HG03460 (cell line): Measurements from ENCODE around the gene CFAP61.
"Not testable (repeated sequence)": the region's sequence is repeated elsewhere in the genome, so short reads cannot be mapped to it uniquely, and the experiment has no call there.

Experiments used
- ATAC-seq: cut with Tn5 transposase; IDR thresholded peaks from one replicate; pipeline ENCODE4 v1.9.1; 2021; ENCODE audit not compliant: unreplicated experiment

The CFAP61 gene

GRCh38 chr20:20226554-20226953 lies 174.2 kb downstream of the CFAP61 start:
- ATAC-seq, result no peak

GRCh38 chr20:20227013-20227571 lies 174.8 kb downstream of the CFAP61 start:
- no peak for ATAC-seq

GRCh38 chr20:20228351-20228750 lies 176.0 kb downstream of the CFAP61 start:
- ATAC-seq, result no peak

GRCh38 chr20:20229595-20229994 lies 177.3 kb downstream of the CFAP61 start:
- no peak for ATAC-seq

- ATAC-seq, result no peak
These were observed 178.4 kb downstream of the CFAP61 start for GRCh38 chr20:20230741-20231140.

GRCh38 chr20:20231528-20232298 lies 179.4 kb downstream of the CFAP61 start:
- no peak for ATAC-seq

- ATAC-seq, result peak; percentile 38
These were observed 180.7 kb downstream of the CFAP61 start for GRCh38 chr20:20233041-20233514.

- ATAC-seq, result no peak
These were observed 183.3 kb downstream of the CFAP61 start for GRCh38 chr20:20235681-20236080.

GRCh38 chr20:20237093-20237959 lies 185.0 kb downstream of the CFAP61 start:
- ATAC-seq, result no peak

- ATAC-seq, result no peak
These were observed 189.6 kb downstream of the CFAP61 start for GRCh38 chr20:20241976-20242375.

- not testable (repeated sequence) for ATAC-seq
These were observed 192.1 kb downstream of the CFAP61 start for GRCh38 chr20:20244384-20244783.

- no peak for ATAC-seq
These were observed 194.8 kb downstream of the CFAP61 start for GRCh38 chr20:20246996-20247633.

- ATAC-seq, result no peak
These were observed 196.4 kb downstream of the CFAP61 start for GRCh38 chr20:20248620-20249200.

GRCh38 chr20:20251317-20251716 lies 199.0 kb downstream of the CFAP61 start:
- no peak for ATAC-seq

- ATAC-seq, result no peak
These were observed 199.5 kb downstream of the CFAP61 start for GRCh38 chr20:20251836-20252235.

- ATAC-seq, result no peak
These were observed 200.9 kb downstream of the CFAP61 start for GRCh38 chr20:20253039-20253743.

GRCh38 chr20:20253744-20254330 lies 201.5 kb downstream of the CFAP61 start:
- ATAC-seq, result no peak

GRCh38 chr20:20255099-20255498 lies 202.8 kb downstream of the CFAP61 start:
- ATAC-seq, result no peak

- no peak for ATAC-seq
These were observed 207.2 kb downstream of the CFAP61 start for GRCh38 chr20:20259533-20259932.

- ATAC-seq, result no peak
These were observed 208.8 kb downstream of the CFAP61 start for GRCh38 chr20:20261159-20261558.
